Measurements from ENCODE around the gene OGG1.

DNA sequence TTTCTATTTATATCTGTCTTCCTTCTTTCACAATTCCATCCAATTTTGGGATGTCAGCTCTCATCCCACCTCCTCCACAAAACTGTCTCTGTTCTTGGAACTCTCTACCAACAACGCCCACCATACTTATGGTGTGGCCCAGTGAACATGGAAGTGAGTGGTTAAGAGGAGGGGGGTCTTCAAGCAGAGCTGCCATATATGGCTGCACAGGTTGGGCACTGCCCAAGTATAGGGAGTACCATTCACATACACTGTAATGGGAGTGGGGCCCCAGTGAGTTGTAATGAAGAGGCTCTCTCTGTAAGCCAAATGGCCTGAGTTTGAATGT is 27.9 kb downstream of the OGG1 start:
- TF ChIP-seq, protein P1, sequence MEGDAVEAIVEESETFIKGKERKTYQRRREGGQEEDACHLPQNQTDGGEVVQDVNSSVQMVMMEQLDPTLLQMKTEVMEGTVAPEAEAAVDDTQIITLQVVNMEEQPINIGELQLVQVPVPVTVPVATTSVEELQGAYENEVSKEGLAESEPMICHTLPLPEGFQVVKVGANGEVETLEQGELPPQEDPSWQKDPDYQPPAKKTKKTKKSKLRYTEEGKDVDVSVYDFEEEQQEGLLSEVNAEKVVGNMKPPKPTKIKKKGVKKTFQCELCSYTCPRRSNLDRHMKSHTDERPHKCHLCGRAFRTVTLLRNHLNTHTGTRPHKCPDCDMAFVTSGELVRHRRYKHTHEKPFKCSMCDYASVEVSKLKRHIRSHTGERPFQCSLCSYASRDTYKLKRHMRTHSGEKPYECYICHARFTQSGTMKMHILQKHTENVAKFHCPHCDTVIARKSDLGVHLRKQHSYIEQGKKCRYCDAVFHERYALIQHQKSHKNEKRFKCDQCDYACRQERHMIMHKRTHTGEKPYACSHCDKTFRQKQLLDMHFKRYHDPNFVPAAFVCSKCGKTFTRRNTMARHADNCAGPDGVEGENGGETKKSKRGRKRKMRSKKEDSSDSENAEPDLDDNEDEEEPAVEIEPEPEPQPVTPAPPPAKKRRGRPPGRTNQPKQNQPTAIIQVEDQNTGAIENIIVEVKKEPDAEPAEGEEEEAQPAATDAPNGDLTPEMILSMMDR (IDR thresholded peaks at IDR 0.05) = no peak
- TF ChIP-seq POLR2A (IDR thresholded peaks at IDR 0.05) = no peak

All from right lobe of liver (tissue), 4 donors.